OCI-LY1 (cell line): ENCODE results near the gene SOBP.

ENCODE experiments used
- H2AFZ ChIP-seq: fragments of 200-600 bp; sonication (generic), shearing (Covaris generic); 2 replicates; pipeline ENCODE4 v1.6.0; 2014; ENCODE audit warnings: antibody characterized with exemption, mild to moderate bottlenecking, low read length
- H3F3A ChIP-seq: fragments of 200-600 bp; sonication (generic), shearing (Covaris generic); 2 replicates; pipeline ENCODE4 v1.6.0; 2014; ENCODE audit warnings: mild to moderate bottlenecking, antibody characterized with exemption, low read length, moderate library complexity; ENCODE audit not compliant: insufficient read depth
- H3K27ac ChIP-seq: fragments of 200-600 bp; sonication (generic); 2 replicates; pipeline ENCODE4 v1.5.1; 2014; ENCODE audit warnings: low read length, mixed run types, mild to moderate bottlenecking, low read depth; ENCODE audit not compliant: poor library complexity, severe bottlenecking
- H3K27me3 ChIP-seq: fragments of 200-600 bp; sonication (generic); 2 replicates; pipeline ENCODE4 v1.6.0; 2014; ENCODE audit warnings: antibody characterized with exemption, mild to moderate bottlenecking, low read length, moderate library complexity; ENCODE audit not compliant: insufficient read depth
- H3K36me3 ChIP-seq: fragments of 200-600 bp; sonication (generic); 2 replicates; pipeline ENCODE4 v1.6.1; 2014; ENCODE audit warnings: mild to moderate bottlenecking, antibody characterized with exemption, low read length, moderate library complexity, mixed read lengths; ENCODE audit not compliant: insufficient read depth
- H3K4me1 ChIP-seq: fragments of 200-600 bp; sonication (generic); 2 replicates; pipeline ENCODE4 v1.5.1; 2014; ENCODE audit warnings: mild to moderate bottlenecking, low read length, moderate library complexity; ENCODE audit not compliant: insufficient read depth, severe bottlenecking
- H3K4me2 ChIP-seq: fragments of 200-600 bp; sonication (generic), shearing (Covaris generic); 2 replicates; pipeline ENCODE4 v1.6.1; 2014; ENCODE audit warnings: low read length
- H3K4me3 ChIP-seq: fragments of 200-600 bp; sonication (generic); 2 replicates; pipeline ENCODE4 v1.5.1; 2014; ENCODE audit warnings: low read length, low read depth, mild to moderate bottlenecking, mixed read lengths; ENCODE audit not compliant: poor library complexity, severe bottlenecking
- H3K79me2 ChIP-seq: fragments of 200-600 bp; shearing (Covaris generic); 2 replicates; pipeline ENCODE4 v1.6.1; 2016; ENCODE audit warnings: mixed run types, low read length, mixed read lengths; ENCODE audit not compliant: insufficient read depth
- H3K9ac ChIP-seq: fragments of 200-600 bp; sonication (generic), shearing (Covaris generic); 2 replicates; pipeline ENCODE4 v1.6.1; 2014; ENCODE audit warnings: mild to moderate bottlenecking, low read length, mixed read lengths
- H3K9me2 ChIP-seq: fragments of 200-600 bp; sonication (generic), shearing (Covaris generic); 2 replicates; pipeline ENCODE4 v1.6.1; 2014; ENCODE audit warnings: low read depth, mild to moderate bottlenecking, low read length, mixed read lengths
- H3K9me3 ChIP-seq: fragments of 200-600 bp; shearing (Covaris generic); 2 replicates; pipeline ENCODE4 v1.6.1; 2014; ENCODE audit warnings: low read length, mixed read lengths
- H4K20me1 ChIP-seq: fragments of 200-600 bp; sonication (generic), shearing (Covaris generic); 2 replicates; pipeline ENCODE4 v1.6.0; 2016; ENCODE audit warnings: mild to moderate bottlenecking, low read length; ENCODE audit not compliant: insufficient read depth
- EZH2 ChIP-seq: fragments of 200-600 bp; sonication (generic), shearing (Covaris generic); IDR thresholded peaks from 2 replicates; pipeline ENCODE4 v1.8.0; 2017; ENCODE audit warnings: borderline replicate concordance, mixed run types, mild to moderate bottlenecking, antibody characterized with exemption, low read length, moderate library complexity, mixed read lengths
- TF ChIP-seq, protein P1 (sequence below): fragments of 200-600 bp; sonication (generic), shearing (Covaris generic); IDR thresholded peaks from 2 replicates; pipeline ENCODE4 v1.5.1; 2017; ENCODE audit warnings: mild to moderate bottlenecking, antibody characterized with exemption, low read length, moderate library complexity, mixed read lengths

SOBP gene

DNA sequence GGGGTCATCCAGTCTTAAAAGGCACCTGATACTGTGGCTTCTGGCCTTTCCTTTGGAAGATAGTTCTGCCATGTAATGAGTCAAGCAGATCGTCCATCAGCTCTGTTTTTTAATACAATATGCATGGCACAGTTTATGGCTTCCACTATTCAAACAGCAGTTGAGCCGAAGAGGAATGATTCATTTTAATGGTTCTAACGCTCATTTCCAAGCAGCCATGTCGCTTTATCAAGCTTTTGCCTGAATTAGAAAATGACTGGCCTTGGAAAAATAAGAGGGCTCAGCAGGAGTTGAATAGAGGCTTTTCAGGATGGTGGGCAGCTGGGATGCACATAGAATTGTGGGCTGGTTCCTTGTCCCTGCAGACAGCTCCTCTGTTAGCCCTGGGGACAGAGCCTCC lies 138.1 kb downstream of the SOBP start:
- H3K4me1 ChIP-seq: peaks cover 17% of the 10 kb centered on the region
- TF ChIP-seq, protein P1, sequence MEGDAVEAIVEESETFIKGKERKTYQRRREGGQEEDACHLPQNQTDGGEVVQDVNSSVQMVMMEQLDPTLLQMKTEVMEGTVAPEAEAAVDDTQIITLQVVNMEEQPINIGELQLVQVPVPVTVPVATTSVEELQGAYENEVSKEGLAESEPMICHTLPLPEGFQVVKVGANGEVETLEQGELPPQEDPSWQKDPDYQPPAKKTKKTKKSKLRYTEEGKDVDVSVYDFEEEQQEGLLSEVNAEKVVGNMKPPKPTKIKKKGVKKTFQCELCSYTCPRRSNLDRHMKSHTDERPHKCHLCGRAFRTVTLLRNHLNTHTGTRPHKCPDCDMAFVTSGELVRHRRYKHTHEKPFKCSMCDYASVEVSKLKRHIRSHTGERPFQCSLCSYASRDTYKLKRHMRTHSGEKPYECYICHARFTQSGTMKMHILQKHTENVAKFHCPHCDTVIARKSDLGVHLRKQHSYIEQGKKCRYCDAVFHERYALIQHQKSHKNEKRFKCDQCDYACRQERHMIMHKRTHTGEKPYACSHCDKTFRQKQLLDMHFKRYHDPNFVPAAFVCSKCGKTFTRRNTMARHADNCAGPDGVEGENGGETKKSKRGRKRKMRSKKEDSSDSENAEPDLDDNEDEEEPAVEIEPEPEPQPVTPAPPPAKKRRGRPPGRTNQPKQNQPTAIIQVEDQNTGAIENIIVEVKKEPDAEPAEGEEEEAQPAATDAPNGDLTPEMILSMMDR: no peak
- TF ChIP-seq EZH2: no peak
- H3K9me3 ChIP-seq: no peaks in the 10 kb centered on the region
- H2AFZ ChIP-seq: no peak overlapping the region
- no peaks in the 10 kb centered on the region for H4K20me1 ChIP-seq
- H3K27me3 ChIP-seq: no peaks in the 10 kb centered on the region
- no peak overlapping the region for H3K9ac ChIP-seq
- H3F3A ChIP-seq: no peaks in the 10 kb centered on the region
- H3K36me3 ChIP-seq: peaks cover 21% of the 10 kb centered on the region; the same call in 1 of the 2 replicates
- no peak overlapping the region for H3K4me2 ChIP-seq
- no peak overlapping the region for H3K4me3 ChIP-seq
- H3K9me2 ChIP-seq: no peaks in the 10 kb centered on the region
- no peak overlapping the region for H3K27ac ChIP-seq
- no peaks in the 10 kb centered on the region for H3K79me2 ChIP-seq

DNA sequence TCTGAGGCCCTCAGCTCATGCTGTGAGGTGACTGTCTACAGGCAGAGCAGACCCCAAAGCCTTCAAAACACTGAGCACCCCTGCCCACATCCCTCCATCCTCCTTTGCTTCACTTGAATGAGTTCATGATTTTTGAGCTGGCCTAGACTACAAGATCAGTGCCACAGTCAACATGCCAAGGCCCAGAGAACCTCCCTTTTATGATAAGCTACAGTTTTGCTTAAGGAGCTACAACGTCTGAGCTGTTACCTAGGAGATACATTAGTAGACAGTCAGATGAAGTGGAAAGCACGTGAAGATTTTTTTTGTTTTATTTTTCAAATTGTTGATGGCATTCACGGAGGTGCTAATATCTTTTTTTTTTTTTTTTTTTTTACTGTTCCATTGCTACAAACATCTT lies 139.0 kb downstream of the SOBP start:
- no peak overlapping the region for H3K4me3 ChIP-seq
- no peaks in the 10 kb centered on the region for H3K27me3 ChIP-seq
- TF ChIP-seq, protein P1: no peak
- TF ChIP-seq EZH2: no peak

DNA sequence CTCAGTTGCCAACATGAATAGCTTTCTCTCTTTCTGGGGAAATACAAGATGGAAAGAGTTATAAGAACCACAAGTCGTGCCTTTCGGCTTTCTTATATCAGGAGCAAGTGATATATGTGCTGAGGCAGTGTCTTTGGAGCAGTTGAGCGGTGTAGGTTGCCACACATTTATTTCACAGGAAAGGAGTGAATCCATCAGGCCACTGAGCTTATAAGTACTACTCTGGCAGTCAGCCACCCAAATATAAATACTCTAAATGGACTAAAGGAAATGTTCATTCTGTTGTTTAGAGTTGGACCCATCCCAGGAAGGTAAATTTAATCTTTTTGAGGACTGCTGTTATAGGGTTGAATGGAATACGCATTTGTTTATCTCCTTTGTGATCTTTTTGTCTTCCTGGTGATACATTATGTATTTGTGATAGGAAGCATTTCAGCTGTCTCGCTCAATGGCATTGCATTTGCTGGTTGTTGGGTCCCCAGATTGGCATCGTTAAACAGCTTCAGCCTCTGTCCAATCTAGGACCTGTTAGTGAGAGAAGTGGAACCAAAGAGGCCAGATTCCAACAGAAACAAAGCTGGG lies 139.7 kb downstream of the SOBP start:
- Histone ChIP-seq H3K9ac (no peak overlapping the region), H4K20me1 (no peaks in the 10 kb centered on the region), H3K79me2 (no peaks in the 10 kb centered on the region), H3K9me3 (no peaks in the 10 kb centered on the region), H3K27ac (no peak overlapping the region), H3K4me1 (peaks cover 11% of the 10 kb centered on the region), H3K9me2 (no peaks in the 10 kb centered on the region), H3K27me3 (no peaks in the 10 kb centered on the region), H2AFZ (no peak overlapping the region), H3K4me3 (no peak overlapping the region), H3K4me2 (no peak overlapping the region), H3K36me3 (peaks cover 28% of the 10 kb centered on the region), H3F3A (no peaks in the 10 kb centered on the region)
- TF ChIP-seq EZH2: no peak
- TF ChIP-seq, protein P1: no peak

More for the DNA sequence above, 139.0 kb downstream of the SOBP start:
- peaks cover 8% of the 10 kb centered on the region for H3K4me1 ChIP-seq
- H3K27ac ChIP-seq: no peak overlapping the region
- H3K9me2 ChIP-seq: no peaks in the 10 kb centered on the region
- H3K9ac ChIP-seq: no peak overlapping the region
- no peak overlapping the region for H3K4me2 ChIP-seq
- no peaks in the 10 kb centered on the region for H3K79me2 ChIP-seq
- no peaks in the 10 kb centered on the region for H3F3A ChIP-seq
- H4K20me1 ChIP-seq: no peaks in the 10 kb centered on the region
- peaks cover 29% of the 10 kb centered on the region for H3K36me3 ChIP-seq
- H3K9me3 ChIP-seq: no peaks in the 10 kb centered on the region
- no peak overlapping the region for H2AFZ ChIP-seq
